Measurements from ENCODE around the gene KRT16. TPM values are rescaled to one million over a fixed set of nuclear protein-coding genes. Genes with fewer than 3 reads are reported as not detected.
"Not testable (repeated sequence)": the region's sequence is repeated elsewhere in the genome, so short reads cannot be mapped to it uniquely, and the experiment has no call there.

The KRT16 gene
- total RNA-seq, 1 experiment from 2014 or later = 42.6 TPM

GRCh38 chr17:41628073-41628370, 15.5 kb upstream of the KRT16 start:
- ATAC-seq; intact Hi-C loops (cut with micrococcal nuclease); H3F3A ChIP-seq (ENCODE audit: low read length, unreplicated experiment); POLR2A ChIA-PET (ENCODE audit: unreplicated experiment); H3K9me2 ChIP-seq (replicated peaks; ENCODE audit: low read length); H3K27ac ChIP-seq (ENCODE audit: low read length); H3K79me2 ChIP-seq (ENCODE audit: low read length); H3K9ac ChIP-seq (ENCODE audit: low read length); H4K20me1 ChIP-seq (ENCODE audit: low read length); H3K4me3 ChIP-seq (ENCODE audit: low read length); H2AFZ ChIP-seq (ENCODE audit: low read length); H3K36me3 ChIP-seq (ENCODE audit: low read depth, low read length); H3K9me3 ChIP-seq (ENCODE audit: low read length); BruUV-seq (replicated peaks); H3K27me3 ChIP-seq (ENCODE audit: low read length); DNase-seq; CTCF ChIA-PET; H3K4me2 ChIP-seq (ENCODE audit: low read length): not testable (repeated sequence)
- peaks cover 14% of the 10 kb centered on the region; the same call in 1 of the 2 replicates for H3K4me1 ChIP-seq (ENCODE audit: insufficient read depth, low read length)

DNA sequence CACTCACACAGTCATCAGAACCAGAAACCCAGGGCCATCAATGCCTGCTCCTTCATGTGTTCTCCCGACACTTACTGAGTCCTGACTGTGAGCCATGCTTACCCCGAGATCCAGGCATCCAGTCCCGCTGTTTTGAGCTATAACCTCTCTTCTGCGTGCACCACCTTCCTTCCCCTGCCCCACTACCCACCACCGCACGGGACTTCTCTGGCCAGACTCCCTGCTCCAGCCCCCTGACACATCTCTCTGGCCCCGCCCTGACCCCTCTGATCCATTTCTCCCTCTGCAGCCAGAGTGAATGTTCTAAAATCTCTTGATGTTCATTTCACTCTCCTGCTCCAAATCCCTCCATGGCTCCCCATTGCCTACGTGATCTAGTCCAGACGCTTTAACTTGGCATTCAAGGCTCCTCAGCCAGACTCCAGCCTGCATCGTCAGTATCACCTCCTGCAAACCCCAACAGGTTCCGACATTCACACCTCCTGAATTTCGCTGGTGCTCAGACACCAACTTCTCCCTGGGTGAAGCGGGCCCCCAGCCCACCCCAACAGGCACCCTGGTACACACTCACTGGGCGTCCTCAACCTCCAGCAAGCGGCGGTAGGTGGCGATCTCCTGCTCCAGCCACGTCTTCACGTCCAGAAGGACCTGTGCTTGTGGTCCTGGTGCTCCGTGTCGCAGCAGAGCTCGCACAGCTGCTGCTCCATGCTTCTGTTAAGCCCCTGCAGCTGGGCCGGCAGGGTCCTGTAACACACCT, 14.9 kb upstream of the KRT16 start:
- no TSS peak for BruUV-seq (replicated peaks)
- DNase-seq (no peak), ATAC-seq (no peak)
- H3K27ac ChIP-seq (ENCODE audit: low read length) = no peak overlapping the region
- H3K9me2 ChIP-seq (replicated peaks; ENCODE audit: low read length) = no peaks in the 10 kb centered on the region
- ChIA-PET POLR2A (ENCODE audit: unreplicated experiment) (no interaction called here), CTCF (no interaction called here)
- TF ChIP-seq CTCF (conservative IDR thresholded peaks at IDR 0.05; ENCODE audit: low read depth, low read length) (no peak), EZH2 (IDR thresholded peaks at IDR 0.05; ENCODE audit: low read length, unreplicated experiment) (no peak), EZH2phosphoT487 (IDR thresholded peaks at IDR 0.05; ENCODE audit: borderline replicate concordance, low read length) (no peak)
- intact Hi-C loops (cut with micrococcal nuclease) = no loop called here
- H3K4me2 ChIP-seq (ENCODE audit: low read length) = no peak overlapping the region
- no peaks in the 10 kb centered on the region for H4K20me1 ChIP-seq (ENCODE audit: low read length)
- no peak overlapping the region for H2AFZ ChIP-seq (ENCODE audit: low read length)
- no peaks in the 10 kb centered on the region for H3K9me3 ChIP-seq (ENCODE audit: low read length)
- H3K79me2 ChIP-seq (ENCODE audit: low read length) = no peaks in the 10 kb centered on the region
- no peaks in the 10 kb centered on the region for H3K36me3 ChIP-seq (ENCODE audit: low read depth, low read length)
- H3K27me3 ChIP-seq (ENCODE audit: low read length) = no peaks in the 10 kb centered on the region
- no peak overlapping the region for H3K4me3 ChIP-seq (ENCODE audit: low read length)
- H3F3A ChIP-seq (ENCODE audit: low read length, unreplicated experiment) = no peaks in the 10 kb centered on the region
- H3K9ac ChIP-seq (ENCODE audit: low read length) = no peak overlapping the region
- H3K4me1 ChIP-seq (ENCODE audit: insufficient read depth, low read length) = peaks cover 14% of the 10 kb centered on the region; the same call in 1 of the 2 replicates

DNA sequence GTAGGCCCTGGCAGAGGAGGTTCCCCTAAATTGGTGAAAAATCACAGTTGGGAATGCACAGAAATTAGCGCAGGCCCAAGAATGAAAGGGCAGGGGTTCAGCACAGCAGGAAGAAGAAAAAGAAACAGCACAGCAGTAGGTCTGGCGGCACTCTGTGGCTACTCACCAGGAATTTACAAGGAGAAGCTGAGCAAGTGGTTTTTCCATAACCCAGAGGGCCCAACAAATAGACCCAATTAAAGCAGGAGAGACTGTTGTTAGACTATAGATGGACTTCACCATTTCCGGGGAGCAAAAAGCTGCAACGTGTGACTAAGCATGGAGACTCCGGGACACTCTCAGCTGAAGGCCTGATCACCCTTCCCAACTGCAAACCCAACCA, 14.3 kb upstream of the KRT16 start:
- BruUV-seq (replicated peaks); H3F3A ChIP-seq (ENCODE audit: low read length, unreplicated experiment); CTCF ChIA-PET; intact Hi-C loops (cut with micrococcal nuclease); H3K4me3 ChIP-seq (ENCODE audit: low read length); H2AFZ ChIP-seq (ENCODE audit: low read length); H4K20me1 ChIP-seq (ENCODE audit: low read length); H3K9me3 ChIP-seq (ENCODE audit: low read length); POLR2A ChIA-PET (ENCODE audit: unreplicated experiment); DNase-seq; H3K79me2 ChIP-seq (ENCODE audit: low read length); H3K36me3 ChIP-seq (ENCODE audit: low read depth, low read length); ATAC-seq; H3K27me3 ChIP-seq (ENCODE audit: low read length); H3K4me2 ChIP-seq (ENCODE audit: low read length); H3K9me2 ChIP-seq (replicated peaks; ENCODE audit: low read length): not testable (repeated sequence)
- peak overlapping the region; percentile 63; the same call in 1 of the 2 replicates for H3K27ac ChIP-seq (ENCODE audit: low read length)
- peaks cover 14% of the 10 kb centered on the region; the same call in 1 of the 2 replicates for H3K4me1 ChIP-seq (ENCODE audit: insufficient read depth, low read length)
- H3K9ac ChIP-seq (ENCODE audit: low read length) = peak overlapping the region; percentile 56; the same call in 1 of the 2 replicates

GRCh38 chr17:41626028-41626913, 13.7 kb upstream of the KRT16 start:
- Histone ChIP-seq H3K4me1 (ENCODE audit: insufficient read depth, low read length) (peaks cover 14% of the 10 kb centered on the region; the same call in 1 of the 2 replicates), H3K9ac (ENCODE audit: low read length) (peak overlapping the region; percentile 56), H3K27ac (ENCODE audit: low read length) (peak overlapping the region; percentile 63)
- H3K4me3 ChIP-seq (ENCODE audit: low read length); BruUV-seq (replicated peaks); H3K9me3 ChIP-seq (ENCODE audit: low read length); DNase-seq; intact Hi-C loops (cut with micrococcal nuclease); H3K4me2 ChIP-seq (ENCODE audit: low read length); H3F3A ChIP-seq (ENCODE audit: low read length, unreplicated experiment); POLR2A ChIA-PET (ENCODE audit: unreplicated experiment); H3K36me3 ChIP-seq (ENCODE audit: low read depth, low read length); H4K20me1 ChIP-seq (ENCODE audit: low read length); H3K79me2 ChIP-seq (ENCODE audit: low read length); H3K27me3 ChIP-seq (ENCODE audit: low read length); CTCF ChIA-PET; H2AFZ ChIP-seq (ENCODE audit: low read length); H3K9me2 ChIP-seq (replicated peaks; ENCODE audit: low read length); ATAC-seq: not testable (repeated sequence)
